ENCODE results near the gene NADSYN1. TPM values are rescaled to one million over a fixed set of nuclear protein-coding genes. Genes with fewer than 3 reads are reported as not detected.

The NADSYN1 gene
- total RNA-seq, 2 donors from 2014 or later, result 56.6 to 80.2 TPM

GRCh38 chr11:71459076-71459766 is 6.2 kb downstream of the NADSYN1 start:
- peaks cover under 1% of the 10 kb centered on the region for H3K4me1 ChIP-seq (replicated peaks)
- no peak overlapping the region for H3K4me3 ChIP-seq
- 88% methylated on average over 23 of the region's 23 CpGs for WGBS
- H3K9me3 ChIP-seq, result no peaks in the 10 kb centered on the region
- no peak for TF ChIP-seq POLR2AphosphoS5 (IDR thresholded peaks at IDR 0.05)
- no peak for TF ChIP-seq CTCF (IDR thresholded peaks at IDR 0.05)
- TF ChIP-seq POLR2A (IDR thresholded peaks at IDR 0.05), result no peak
- intact Hi-C loops (cut with DNase I), result no loop called here
- peaks cover 11 to 12% of the 10 kb centered on the region in 2 donors for H3K36me3 ChIP-seq
- no peak overlapping the region for H3K27ac ChIP-seq
- DNase-seq (ENCODE audit: low spot score), result no peak
- no peaks in the 10 kb centered on the region for H3K27me3 ChIP-seq (replicated peaks; ENCODE audit: insufficient read depth)

GRCh38 chr11:71459767-71460320 is 6.8 kb downstream of the NADSYN1 start:
- H3K4me1 ChIP-seq (replicated peaks), result no peaks in the 10 kb centered on the region
- H3K36me3 ChIP-seq, result peaks cover 11 to 12% of the 10 kb centered on the region in 2 donors
- no peaks in the 10 kb centered on the region for H3K27me3 ChIP-seq (replicated peaks; ENCODE audit: insufficient read depth)
- no peak overlapping the region for H3K4me3 ChIP-seq
- H3K27ac ChIP-seq, result no peak overlapping the region
- 69% methylated on average over 11 of the region's 11 CpGs for WGBS
- intact Hi-C loops (cut with DNase I), result no loop called here
- H3K9me3 ChIP-seq, result no peaks in the 10 kb centered on the region
- DNase-seq (ENCODE audit: low spot score), result no peak
- TF ChIP-seq POLR2A (IDR thresholded peaks at IDR 0.05), result no peak

- no peak for DNase-seq (ENCODE audit: low spot score)
- no peak for TF ChIP-seq POLR2A (IDR thresholded peaks at IDR 0.05)
- TF ChIP-seq POLR2AphosphoS5 (IDR thresholded peaks at IDR 0.05), result no peak
- TF ChIP-seq CTCF (IDR thresholded peaks at IDR 0.05), result no peak
- Histone ChIP-seq H3K4me1 (replicated peaks) (no peaks in the 10 kb centered on the region), H3K27me3 (replicated peaks; ENCODE audit: insufficient read depth) (no peaks in the 10 kb centered on the region), H3K36me3 (peaks cover 11 to 12% of the 10 kb centered on the region in 2 donors), H3K4me3 (no peak overlapping the region), H3K27ac (no peak overlapping the region), H3K9me3 (no peaks in the 10 kb centered on the region)
- WGBS, result 81% methylated on average over 9 of the region's 9 CpGs
- intact Hi-C loops (cut with DNase I), result no loop called here
Measured at GRCh38 chr11:71461696-71462095, 8.7 kb downstream of the NADSYN1 start.

- H3K4me3 ChIP-seq, result no peak overlapping the region
- no peak for DNase-seq (ENCODE audit: low spot score)
- H3K9me3 ChIP-seq, result no peaks in the 10 kb centered on the region
- TF ChIP-seq POLR2A (IDR thresholded peaks at IDR 0.05) (no peak), POLR2AphosphoS5 (IDR thresholded peaks at IDR 0.05) (no peak)
- H3K4me1 ChIP-seq (replicated peaks), result no peaks in the 10 kb centered on the region
- H3K27me3 ChIP-seq (replicated peaks; ENCODE audit: insufficient read depth), result no peaks in the 10 kb centered on the region
- H3K36me3 ChIP-seq, result peaks cover 11 to 12% of the 10 kb centered on the region in 2 donors
- H3K27ac ChIP-seq, result no peak overlapping the region
- WGBS, result 92% methylated on average over 11 of the region's 11 CpGs
- intact Hi-C loops (cut with DNase I), result no loop called here
Measured at GRCh38 chr11:71462726-71463125, 9.7 kb downstream of the NADSYN1 start.

- H3K4me1 ChIP-seq (replicated peaks), result no peaks in the 10 kb centered on the region
- WGBS, result 97% methylated on average over 34 of the region's 34 CpGs
- no peak overlapping the region for H3K4me3 ChIP-seq
- no peaks in the 10 kb centered on the region for H3K9me3 ChIP-seq
- no peaks in the 10 kb centered on the region for H3K27me3 ChIP-seq (replicated peaks; ENCODE audit: insufficient read depth)
- peaks cover 11 to 12% of the 10 kb centered on the region in 2 donors for H3K36me3 ChIP-seq
- TF ChIP-seq POLR2A (IDR thresholded peaks at IDR 0.05) (no peak), CTCF (IDR thresholded peaks at IDR 0.05) (no peak), POLR2AphosphoS5 (IDR thresholded peaks at IDR 0.05) (no peak)
- intact Hi-C loops (cut with DNase I), result no loop called here
- no peak for DNase-seq (ENCODE audit: low spot score)
- H3K27ac ChIP-seq, result no peak overlapping the region
Measured at GRCh38 chr11:71463331-71464211, 10.6 kb downstream of the NADSYN1 start.
